GM10847 (cell line): ENCODE results near the gene CD163L1.

Source experiments
- POLR2A ChIP-seq: IDR thresholded peaks from 2 replicates; pipeline ENCODE4 v1.6.1; 2011; ENCODE audit not compliant: insufficient read length; ENCODE audit errors: extremely low read depth

CD163L1 gene

DNA sequence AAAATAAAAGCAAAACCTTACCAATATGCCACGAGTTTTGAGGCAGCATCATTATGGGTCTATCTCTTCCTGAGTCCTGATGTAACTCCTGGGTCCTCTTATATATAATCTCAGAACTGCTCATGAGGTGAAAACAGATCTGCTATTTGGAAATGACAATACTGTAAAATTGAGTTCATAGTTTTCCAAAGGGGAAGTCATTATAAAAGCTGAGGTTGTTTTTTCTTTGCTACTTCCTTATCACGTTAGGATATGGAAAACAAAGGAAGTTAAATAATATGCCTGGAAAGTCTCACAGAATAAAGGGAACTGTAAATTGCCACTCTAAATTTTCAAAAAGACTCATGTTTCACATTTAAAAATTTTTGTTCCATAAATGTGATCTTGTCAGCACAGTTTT, at the start of gene CD163L1:
Gene CD163L1, minus strand, starts transcription at position 78 of the 400 bp plus-strand sequence. Its CDS starts 26 bp downstream, at position 52.
- TF ChIP-seq POLR2A, result no peak

DNA sequence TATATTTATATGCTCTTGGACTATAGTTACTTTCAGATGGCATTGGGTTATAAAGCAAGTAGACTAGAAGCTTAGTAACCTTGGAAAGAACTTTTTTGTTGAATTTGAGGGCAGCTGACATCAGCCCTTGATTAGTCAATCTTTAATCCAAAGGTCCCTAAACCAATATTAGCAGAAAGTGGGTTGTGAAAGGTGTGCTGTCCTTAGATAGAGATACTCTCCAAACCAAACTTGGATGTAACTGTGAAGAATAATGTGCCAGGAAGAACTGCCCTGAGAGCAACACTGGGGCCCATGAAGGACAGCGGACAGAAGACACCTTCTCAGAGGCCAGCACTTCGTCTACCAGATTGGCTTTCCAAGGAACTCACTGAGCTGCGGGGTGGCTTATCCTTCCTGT, 49.1 kb upstream of the CD163L1 start:
- TF ChIP-seq POLR2A, result no peak

DNA sequence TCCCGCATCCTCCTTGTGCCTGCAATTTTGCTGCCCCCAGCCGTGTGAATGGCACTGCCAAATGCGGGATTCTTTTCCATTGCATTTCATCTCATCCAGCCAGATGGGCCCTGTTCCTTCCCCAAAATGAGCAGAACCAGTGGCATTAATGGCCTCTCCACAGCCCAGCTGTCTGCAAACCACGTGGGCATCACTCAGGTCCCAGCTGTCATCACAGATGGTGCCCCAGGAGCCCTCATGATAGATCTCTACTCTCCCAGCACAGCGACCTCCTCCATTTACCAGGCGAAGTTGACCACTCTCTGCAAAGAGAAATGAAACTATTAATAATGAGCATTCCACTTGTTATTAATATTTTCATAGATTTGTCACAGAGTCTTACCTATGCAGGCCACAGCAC, 42.6 kb upstream of the CD163L1 start:
- TF ChIP-seq POLR2A, result no peak

DNA sequence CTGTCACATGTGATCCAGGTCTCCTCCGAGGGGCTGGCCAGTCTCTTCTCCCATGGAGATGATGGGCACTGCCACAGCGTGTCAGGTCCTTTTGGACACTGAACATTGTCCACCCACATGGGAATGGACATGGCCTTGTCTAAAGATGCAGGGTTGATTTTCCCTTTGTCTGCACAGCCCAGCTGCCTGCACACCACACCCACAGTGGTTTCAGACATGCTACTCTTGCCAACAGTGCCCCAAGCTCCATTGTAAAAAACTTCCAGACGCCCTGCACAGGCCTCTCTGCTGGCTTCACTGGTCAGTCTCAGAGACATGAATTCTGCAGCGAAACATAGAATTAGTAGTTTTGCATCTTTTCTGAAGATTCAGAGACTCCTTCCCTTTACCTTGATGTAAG, 41.1 kb upstream of the CD163L1 start:
- no peak for TF ChIP-seq POLR2A

DNA sequence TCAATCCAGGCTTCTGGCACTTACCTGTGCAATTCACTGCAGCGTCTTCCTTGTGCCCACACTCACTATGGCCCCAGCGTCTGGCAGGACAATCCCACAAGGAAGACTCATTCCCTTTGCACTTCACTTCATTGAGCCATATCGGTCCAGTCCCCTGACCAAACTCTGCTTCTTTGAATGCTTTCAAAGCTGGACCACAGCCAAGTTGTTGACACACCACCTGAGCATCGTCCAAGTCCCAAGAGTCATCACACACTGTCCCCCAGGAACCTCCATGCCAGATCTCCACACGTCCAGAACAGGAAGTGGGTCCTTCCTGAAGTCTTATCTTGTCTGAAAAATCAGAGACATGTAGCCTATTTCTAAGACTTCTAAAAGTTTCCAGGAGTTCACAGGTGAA, 39.4 kb upstream of the CD163L1 start:
- no peak for TF ChIP-seq POLR2A

DNA sequence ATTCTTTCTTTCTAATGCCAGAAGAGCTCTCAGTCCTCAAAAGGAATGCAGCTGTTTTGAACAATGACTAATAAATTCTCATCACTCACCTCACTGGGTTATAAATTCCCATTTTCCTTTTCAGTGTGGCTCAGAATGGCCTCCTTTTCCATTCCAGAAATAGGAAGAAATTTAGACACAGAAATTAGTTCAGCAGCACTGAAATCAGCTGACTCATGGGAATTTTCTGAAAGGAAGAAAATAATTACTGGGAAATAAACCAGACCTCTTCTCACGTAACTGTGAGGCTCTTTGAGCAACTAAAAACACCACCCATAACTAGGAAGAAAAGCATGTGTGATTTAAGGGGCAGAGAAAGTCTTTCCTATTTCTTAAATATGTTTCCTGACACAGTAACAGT, 35.8 kb upstream of the CD163L1 start:
- TF ChIP-seq POLR2A, result no peak

DNA sequence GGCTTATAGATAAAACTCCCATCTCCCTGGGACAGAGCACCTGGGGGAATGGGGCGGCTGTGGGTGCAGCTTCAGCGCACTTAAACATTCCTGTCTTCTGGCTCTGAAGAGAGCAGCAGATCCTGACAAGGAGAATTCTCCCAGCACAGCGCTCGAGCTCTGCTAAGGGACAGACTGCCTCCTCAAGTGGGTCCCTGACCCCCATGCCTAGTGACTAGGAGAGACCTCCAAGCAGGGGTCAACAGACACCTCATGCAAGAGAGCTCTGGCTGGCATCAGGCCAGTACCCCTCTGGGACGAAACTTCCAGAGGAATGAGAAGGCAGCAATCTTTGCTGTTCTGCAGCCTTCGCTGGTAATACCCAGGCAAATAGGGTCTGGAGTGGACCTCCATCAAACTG, 28.1 kb upstream of the CD163L1 start:
- no peak for TF ChIP-seq POLR2A

DNA sequence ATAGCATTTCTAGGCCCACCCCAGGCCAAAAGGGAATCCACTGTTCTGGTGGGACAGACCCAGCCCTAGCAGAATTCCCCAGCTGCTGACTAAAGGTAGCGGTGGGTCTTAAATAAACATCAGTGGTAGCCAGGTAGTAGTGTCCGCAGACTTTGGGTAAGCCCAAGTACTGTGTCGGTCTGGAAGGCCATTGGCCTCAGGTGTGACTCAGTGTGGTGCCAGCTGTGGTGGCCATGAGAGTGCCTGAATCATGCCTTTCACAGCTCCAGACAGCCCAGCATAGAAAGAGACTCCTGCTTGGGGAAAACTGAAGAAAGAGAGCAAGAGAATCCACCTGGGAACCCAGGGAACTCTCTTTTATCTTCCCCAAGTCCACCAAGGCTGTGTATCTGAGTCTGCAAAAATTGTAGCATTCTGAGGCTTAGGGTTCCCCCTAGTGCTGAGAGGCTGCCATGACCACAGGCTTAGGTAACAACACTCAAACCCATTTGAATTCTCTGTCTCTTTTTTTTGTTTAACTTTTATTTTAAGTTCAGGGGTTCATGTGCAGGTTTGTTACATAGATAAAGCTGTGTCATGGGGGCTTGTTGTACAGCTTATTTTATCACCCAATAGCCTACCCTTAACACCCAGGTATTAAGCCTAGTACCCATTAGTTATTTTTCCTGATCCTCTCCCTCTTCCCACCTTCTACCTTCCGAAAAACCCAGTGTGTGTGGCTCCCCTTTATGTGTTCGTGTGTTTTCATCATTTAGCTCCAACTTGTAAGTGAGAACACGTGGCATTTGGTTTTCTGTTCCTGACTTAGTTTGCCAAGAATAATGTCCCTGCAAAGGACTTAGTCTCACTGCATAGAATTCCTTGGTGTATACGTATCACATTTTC, 16.7 kb upstream of the CD163L1 start:
- no peak for TF ChIP-seq POLR2A

DNA sequence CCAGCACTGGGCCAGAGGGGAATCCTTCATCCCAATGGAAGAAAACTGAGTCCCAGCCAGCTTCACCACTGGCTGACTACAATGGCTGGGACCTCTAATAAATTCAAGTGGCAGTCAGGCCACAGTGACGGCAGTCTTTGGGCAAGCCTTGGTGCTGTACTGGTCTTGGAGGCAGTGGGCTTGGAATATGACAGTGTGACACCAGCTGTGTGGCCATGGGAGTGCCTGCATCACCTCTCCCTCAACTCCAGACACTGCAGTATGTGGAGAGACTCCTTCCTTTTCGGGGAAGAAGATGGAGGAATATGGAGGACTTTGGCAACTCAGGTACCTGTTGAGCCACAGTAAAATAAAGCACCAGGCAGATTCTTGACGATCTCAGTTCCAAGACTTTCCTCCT, 16.0 kb upstream of the CD163L1 start:
- no peak for TF ChIP-seq POLR2A

DNA sequence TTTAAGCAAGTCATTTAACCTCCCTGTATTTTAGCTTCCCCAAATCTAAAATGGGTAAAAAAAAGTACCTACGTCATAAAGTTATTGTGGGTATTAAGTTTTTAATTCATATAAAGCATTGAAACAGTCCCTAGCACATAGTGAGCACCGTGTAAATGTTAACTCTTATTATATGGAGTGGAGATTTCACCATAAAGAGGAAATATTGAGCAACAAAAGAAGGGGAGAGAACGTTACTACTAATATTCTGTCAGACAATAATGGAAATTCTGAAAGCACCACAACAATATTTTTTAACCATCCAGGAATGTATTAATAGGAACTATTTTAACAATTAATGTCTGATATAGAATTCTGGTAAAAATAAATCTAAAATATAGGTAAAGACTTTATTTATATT, 7.8 kb upstream of the CD163L1 start:
- no peak for TF ChIP-seq POLR2A

DNA sequence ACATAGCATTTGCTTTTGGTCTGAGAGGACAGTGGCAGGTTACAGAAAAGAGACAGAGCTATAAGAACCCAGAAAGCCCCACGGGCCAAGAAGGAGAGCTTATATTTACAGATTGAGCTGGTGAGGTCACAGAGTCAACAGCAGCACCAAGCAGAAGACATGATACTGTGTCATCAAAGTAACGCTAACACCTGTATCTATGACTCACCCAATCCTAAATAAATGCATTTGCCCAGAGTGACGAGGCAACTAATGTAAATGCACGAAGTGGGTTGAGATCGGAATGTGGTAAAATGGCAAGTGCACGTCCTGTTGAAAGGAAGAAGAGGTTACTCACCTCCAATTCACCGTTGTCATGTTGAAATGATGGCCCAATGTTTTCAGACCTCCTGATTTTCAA, 6.7 kb upstream of the CD163L1 start:
- no peak for TF ChIP-seq POLR2A

DNA sequence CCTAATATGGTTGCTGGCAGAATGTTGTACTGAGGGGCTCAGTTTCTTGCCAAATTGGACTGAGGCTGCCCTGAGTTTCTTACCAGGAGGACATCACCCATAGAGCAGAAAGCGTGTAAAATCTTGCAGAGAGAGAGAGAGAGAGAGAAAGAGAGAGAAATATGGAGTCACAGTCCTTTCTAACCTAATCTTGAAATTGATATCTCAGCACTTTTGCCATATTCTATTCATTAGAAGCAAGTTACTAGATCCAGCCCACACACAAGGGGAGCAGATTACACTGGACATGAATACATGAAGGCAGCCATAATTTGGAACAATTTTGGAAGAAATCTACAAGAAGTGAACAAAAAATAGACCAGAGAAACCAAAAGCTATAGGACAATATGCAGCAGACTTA, 4.1 kb upstream of the CD163L1 start:
- no peak for TF ChIP-seq POLR2A

DNA sequence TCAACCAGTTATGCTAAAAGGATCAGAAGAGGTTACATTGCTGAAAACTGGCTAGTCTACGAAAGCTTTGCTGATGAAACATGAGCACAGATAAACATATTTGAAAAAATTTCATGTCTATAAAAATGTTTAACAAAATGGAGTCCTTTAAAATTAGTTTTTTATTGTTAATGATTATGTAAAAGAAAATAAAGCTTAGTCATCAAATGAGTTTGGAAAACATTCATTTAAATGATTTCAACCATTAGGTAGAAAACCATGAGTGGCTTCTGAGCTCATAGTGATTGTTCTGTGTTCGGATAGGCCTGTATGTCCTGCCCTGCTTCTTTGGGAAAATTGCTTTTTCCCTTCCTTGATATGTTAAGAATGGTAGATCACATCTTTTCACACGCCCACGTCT, 584 bp upstream of the CD163L1 start:
- TF ChIP-seq POLR2A, result no peak

DNA sequence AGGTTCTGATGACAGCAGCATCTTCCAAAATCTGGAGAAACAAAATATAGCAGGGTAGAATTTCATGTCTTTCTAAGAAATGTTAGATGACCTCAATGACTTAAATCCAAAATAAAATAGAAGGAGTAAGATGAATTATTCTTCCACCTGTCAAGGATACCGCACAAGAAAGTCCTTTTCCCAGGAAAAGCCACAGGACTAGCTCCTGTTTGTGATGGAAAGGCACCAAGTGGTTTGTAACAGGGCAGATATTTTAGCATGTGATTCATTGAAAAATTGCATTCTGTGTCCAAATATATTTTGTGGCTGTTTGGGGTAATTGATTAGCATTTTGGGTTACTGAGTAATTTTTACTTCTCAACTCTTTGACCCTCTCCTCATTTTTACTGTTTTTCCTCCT, 2.7 kb downstream of the CD163L1 start:
- no peak for TF ChIP-seq POLR2A

DNA sequence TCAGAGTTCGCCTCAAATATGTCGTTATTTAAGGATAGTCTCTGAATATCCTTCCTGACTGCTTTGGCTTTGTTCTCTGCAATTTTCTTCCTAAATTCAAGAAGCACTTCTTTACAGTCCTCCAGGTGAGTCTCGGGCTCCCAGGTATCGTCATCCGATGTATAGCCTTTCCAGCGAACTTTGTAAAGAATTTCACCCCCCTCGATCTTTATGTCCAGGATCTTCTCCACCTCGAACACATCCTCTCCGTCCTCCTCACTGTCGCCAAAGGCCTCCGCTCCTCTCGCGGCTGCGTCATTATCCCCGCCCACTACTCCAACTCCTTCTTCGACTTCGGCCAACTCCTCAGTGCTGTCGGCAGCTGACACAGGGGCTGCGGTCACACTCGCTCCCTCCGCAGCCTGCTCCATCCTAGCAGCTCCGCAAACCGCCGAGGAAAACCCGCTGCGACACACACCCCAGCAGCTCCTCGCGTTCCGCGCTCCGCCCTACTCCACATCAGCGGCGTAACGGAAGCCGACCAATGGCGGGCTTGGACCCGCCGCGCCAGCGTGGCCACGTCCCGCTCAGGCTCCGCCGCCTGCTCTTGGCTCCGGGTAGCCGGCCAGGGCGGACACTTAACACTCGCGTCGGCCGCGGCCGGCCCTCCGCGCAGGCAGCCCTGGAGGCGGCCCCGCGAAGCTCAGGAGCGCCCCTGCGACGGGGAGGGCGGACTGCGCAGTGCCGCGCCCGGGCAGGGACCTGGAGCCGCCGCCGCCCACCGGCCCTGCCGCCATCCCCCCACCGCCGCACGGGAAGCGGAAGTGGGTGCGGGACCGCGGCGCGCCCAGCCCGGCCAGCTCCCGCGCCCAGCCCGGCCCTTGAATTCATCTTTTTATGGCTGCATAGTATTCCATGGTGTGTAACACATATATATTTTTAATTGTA, 4.1 kb downstream of the CD163L1 start:
- TF ChIP-seq POLR2A, result no peak

DNA sequence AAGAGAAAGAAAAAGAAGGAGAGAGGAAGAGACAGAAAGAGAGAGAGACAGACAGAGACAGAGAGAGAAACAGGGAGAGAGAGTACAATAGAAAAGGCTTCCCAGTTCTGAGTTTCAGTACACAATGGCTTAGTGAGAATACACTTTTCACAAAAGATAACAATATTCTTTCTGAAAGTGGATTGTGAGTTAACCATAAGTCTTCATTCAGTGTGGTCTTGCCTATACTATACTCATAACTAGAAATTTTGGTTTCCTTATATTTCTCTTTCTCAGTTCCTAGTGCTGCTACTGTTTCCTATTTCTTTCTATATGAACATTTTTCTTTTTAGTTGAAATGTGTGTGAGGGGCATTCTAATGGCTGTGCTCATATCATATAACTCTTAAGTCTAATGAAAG, 9.3 kb downstream of the CD163L1 start:
- TF ChIP-seq POLR2A, result no peak
